DOHH2 (cell line): ENCODE data around the gene SCN4A.
"Not testable (repeated sequence)": the region's sequence is repeated elsewhere in the genome, so short reads cannot be mapped to it uniquely, and the experiment has no call there.

Experiments
- H3F3A ChIP-seq: fragments of 200-600 bp; sonication (generic), shearing (Covaris generic); 2 replicates; pipeline ENCODE4 v1.6.0; 2016; ENCODE audit warnings: antibody characterized with exemption, mild to moderate bottlenecking; ENCODE audit not compliant: control insufficient read depth, insufficient read depth
- H3K27ac ChIP-seq: fragments of 200-600 bp; sonication (generic); 2 replicates; pipeline ENCODE4 v1.5.1; 2014; ENCODE audit warnings: low read depth, mild to moderate bottlenecking, low read length, moderate library complexity
- H3K27me3 ChIP-seq: fragments of 200-600 bp; sonication (generic); 2 replicates; pipeline ENCODE4 v1.6.1; 2014; ENCODE audit warnings: mild to moderate bottlenecking, low read length, mixed read lengths; ENCODE audit not compliant: control insufficient read depth
- H3K36me3 ChIP-seq: fragments of 200-600 bp; sonication (generic); 2 replicates; pipeline ENCODE4 v1.6.1; 2014; ENCODE audit warnings: mild to moderate bottlenecking, low read length, moderate library complexity, mixed read lengths; ENCODE audit not compliant: control insufficient read depth
- H3K4me1 ChIP-seq: fragments of 200-600 bp; sonication (generic); 2 replicates; pipeline ENCODE4 v1.6.1; 2014; ENCODE audit warnings: mild to moderate bottlenecking, low read length, mixed read lengths; ENCODE audit not compliant: control insufficient read depth
- H3K4me2 ChIP-seq: fragments of 200-600 bp; sonication (generic); 2 replicates; pipeline ENCODE4 v1.6.0; 2014; ENCODE audit warnings: mild to moderate bottlenecking, low read length, moderate library complexity
- H3K4me3 ChIP-seq: fragments of 200-600 bp; sonication (generic); 2 replicates; pipeline ENCODE4 v1.5.1; 2014; ENCODE audit warnings: mild to moderate bottlenecking, low read length, mixed read lengths
- H3K79me2 ChIP-seq: fragments of 200-600 bp; sonication (generic); 2 replicates; pipeline ENCODE4 v1.6.1; 2014; ENCODE audit warnings: mild to moderate bottlenecking, low read length, mixed read lengths; ENCODE audit not compliant: control insufficient read depth
- H3K9me2 ChIP-seq: fragments of 200-600 bp; sonication (generic); replicated peaks from 2 replicates; pipeline ENCODE4 v1.6.1; 2014; ENCODE audit warnings: mild to moderate bottlenecking, low read length, mixed read lengths; ENCODE audit not compliant: control insufficient read depth
- H3K9me3 ChIP-seq: fragments of 200-600 bp; sonication (generic); 2 replicates; pipeline ENCODE4 v1.6.1; 2014; ENCODE audit warnings: antibody characterized with exemption, low read length, mixed read lengths; ENCODE audit not compliant: control insufficient read depth, insufficient read depth
- H4K20me1 ChIP-seq: fragments of 200-600 bp; sonication (generic); 2 replicates; pipeline ENCODE4 v1.6.0; 2014; ENCODE audit warnings: low read depth, mild to moderate bottlenecking, antibody characterized with exemption, low read length, moderate library complexity; ENCODE audit not compliant: control insufficient read depth, insufficient read depth
- EZH2phosphoT487 ChIP-seq: fragments of 200-600 bp; sonication (generic); IDR thresholded peaks from 2 replicates; pipeline ENCODE4 v1.6.1; 2017; ENCODE audit warnings: borderline replicate concordance, mild to moderate bottlenecking, antibody characterized with exemption, low read length, moderate library complexity, mixed read lengths
- TF ChIP-seq, protein P1 (sequence below): fragments of 200-600 bp; sonication (generic); IDR thresholded peaks from one replicate; pipeline ENCODE4 v1.5.1; 2014; ENCODE audit warnings: antibody characterized with exemption, mild to moderate bottlenecking, low read depth, low read length; ENCODE audit not compliant: poor library complexity, severe bottlenecking

The SCN4A gene

GRCh38 chr17:63984651-63985386, 12.1 kb upstream of the SCN4A start:
- no peaks in the 10 kb centered on the region for H3K36me3 ChIP-seq
- no peak overlapping the region for H3K27ac ChIP-seq
- H3K79me2 ChIP-seq = no peaks in the 10 kb centered on the region
- no peaks in the 10 kb centered on the region for H3K4me1 ChIP-seq
- H3K9me3 ChIP-seq = peaks cover 14% of the 10 kb centered on the region; the same call in 1 of the 2 replicates
- TF ChIP-seq, protein P1, sequence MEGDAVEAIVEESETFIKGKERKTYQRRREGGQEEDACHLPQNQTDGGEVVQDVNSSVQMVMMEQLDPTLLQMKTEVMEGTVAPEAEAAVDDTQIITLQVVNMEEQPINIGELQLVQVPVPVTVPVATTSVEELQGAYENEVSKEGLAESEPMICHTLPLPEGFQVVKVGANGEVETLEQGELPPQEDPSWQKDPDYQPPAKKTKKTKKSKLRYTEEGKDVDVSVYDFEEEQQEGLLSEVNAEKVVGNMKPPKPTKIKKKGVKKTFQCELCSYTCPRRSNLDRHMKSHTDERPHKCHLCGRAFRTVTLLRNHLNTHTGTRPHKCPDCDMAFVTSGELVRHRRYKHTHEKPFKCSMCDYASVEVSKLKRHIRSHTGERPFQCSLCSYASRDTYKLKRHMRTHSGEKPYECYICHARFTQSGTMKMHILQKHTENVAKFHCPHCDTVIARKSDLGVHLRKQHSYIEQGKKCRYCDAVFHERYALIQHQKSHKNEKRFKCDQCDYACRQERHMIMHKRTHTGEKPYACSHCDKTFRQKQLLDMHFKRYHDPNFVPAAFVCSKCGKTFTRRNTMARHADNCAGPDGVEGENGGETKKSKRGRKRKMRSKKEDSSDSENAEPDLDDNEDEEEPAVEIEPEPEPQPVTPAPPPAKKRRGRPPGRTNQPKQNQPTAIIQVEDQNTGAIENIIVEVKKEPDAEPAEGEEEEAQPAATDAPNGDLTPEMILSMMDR = no peak
- no peak for TF ChIP-seq EZH2phosphoT487
- H3K27me3 ChIP-seq = no peaks in the 10 kb centered on the region
- H3K4me3 ChIP-seq = no peak overlapping the region
- H3K9me2 ChIP-seq = no peaks in the 10 kb centered on the region
- no peak overlapping the region for H3K4me2 ChIP-seq
- no peaks in the 10 kb centered on the region for H4K20me1 ChIP-seq
- no peaks in the 10 kb centered on the region for H3F3A ChIP-seq

DNA sequence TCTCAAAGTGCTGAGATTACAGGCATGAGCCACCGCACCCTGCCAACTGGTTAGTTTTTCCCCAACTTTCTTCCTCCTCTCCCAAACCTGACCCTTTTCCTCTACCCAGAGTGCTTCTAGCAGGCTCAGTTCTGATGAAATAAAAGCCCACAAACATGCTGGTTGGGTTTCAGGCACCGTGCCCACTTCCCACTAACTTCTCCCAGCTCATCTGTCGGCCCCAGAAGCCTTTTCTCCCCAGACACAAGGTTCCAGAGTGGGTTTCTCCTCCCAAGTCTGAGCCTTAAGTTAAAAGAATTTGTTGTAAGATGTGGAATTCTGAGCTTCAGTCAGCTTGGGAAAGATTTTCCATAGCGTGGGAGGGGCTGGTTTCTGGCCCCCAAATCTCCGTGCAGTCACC, 11.5 kb upstream of the SCN4A start:
- no peak overlapping the region for H3K27ac ChIP-seq

DNA sequence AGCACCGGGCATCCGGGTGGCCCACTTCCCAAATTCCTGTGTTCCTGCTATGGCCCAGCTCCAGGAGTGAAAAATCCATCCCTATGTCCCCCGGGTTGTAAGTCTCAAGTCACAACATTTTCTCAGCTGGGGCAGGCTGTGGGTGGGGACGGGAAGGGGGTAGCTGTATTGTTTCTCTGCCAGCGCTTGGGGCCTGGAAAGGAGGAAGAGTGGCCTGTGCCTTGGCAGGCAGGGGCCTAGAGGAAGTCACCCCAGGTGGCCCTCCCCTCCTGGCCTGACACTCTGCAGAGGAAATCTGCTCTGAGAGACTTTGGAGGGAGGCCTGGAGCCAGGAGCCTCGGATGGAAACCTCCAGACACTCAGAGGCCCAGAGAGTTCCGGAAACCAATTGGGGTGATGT, 10.6 kb upstream of the SCN4A start:
- no peak overlapping the region for H3K4me2 ChIP-seq
- no peaks in the 10 kb centered on the region for H3K4me1 ChIP-seq
- H3K4me3 ChIP-seq = no peak overlapping the region
- H3F3A ChIP-seq = no peaks in the 10 kb centered on the region
- H3K79me2 ChIP-seq = no peaks in the 10 kb centered on the region
- H3K9me3 ChIP-seq = peaks cover 14% of the 10 kb centered on the region; the same call in 1 of the 2 replicates
- H4K20me1 ChIP-seq = no peaks in the 10 kb centered on the region
- H3K9me2 ChIP-seq = no peaks in the 10 kb centered on the region
- H3K27ac ChIP-seq = no peak overlapping the region
- H3K27me3 ChIP-seq = peaks cover 5% of the 10 kb centered on the region; the same call in 1 of the 2 replicates
- TF ChIP-seq, protein P1 = no peak
- TF ChIP-seq EZH2phosphoT487 = no peak
- no peaks in the 10 kb centered on the region for H3K36me3 ChIP-seq

More for the DNA sequence above, 11.5 kb upstream of the SCN4A start:
- H3K4me1 ChIP-seq = no peaks in the 10 kb centered on the region
- no peak for TF ChIP-seq EZH2phosphoT487
- TF ChIP-seq, protein P1 = no peak
- no peak overlapping the region for H3K4me2 ChIP-seq
- no peaks in the 10 kb centered on the region for H3K36me3 ChIP-seq
- H3K9me2 ChIP-seq = no peaks in the 10 kb centered on the region
- H3K9me3 ChIP-seq = peaks cover 14% of the 10 kb centered on the region; the same call in 1 of the 2 replicates
- no peak overlapping the region for H3K4me3 ChIP-seq
- no peaks in the 10 kb centered on the region for H3K79me2 ChIP-seq
- no peaks in the 10 kb centered on the region for H3F3A ChIP-seq
- no peaks in the 10 kb centered on the region for H3K27me3 ChIP-seq
- no peaks in the 10 kb centered on the region for H4K20me1 ChIP-seq

DNA sequence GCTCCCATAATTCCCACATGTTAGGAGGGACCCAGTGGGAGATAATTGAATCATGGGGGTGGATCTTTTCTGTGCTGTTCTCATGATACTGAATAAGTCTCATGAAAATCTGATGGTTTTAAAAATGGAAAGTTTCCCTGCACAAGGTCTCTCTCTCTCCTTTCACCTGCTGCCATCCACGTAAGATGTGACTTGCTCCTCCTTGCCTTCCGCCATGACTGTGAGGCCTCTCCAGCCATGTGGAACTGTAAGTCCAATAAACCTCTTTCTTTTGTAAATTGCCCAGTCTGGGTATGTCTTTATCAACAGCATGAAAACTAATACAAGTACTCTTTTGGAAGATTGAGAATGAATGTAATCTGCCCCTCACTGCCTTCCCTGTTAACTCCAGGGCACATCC, 9.9 kb upstream of the SCN4A start:
- not testable (repeated sequence) for H3K4me2 ChIP-seq, H3K79me2 ChIP-seq, H3K4me3 ChIP-seq, H3K9me2 ChIP-seq, H3F3A ChIP-seq, H3K4me1 ChIP-seq, H3K36me3 ChIP-seq, H3K27me3 ChIP-seq, H3K27ac ChIP-seq, H4K20me1 ChIP-seq
- peaks cover 14% of the 10 kb centered on the region; the same call in 1 of the 2 replicates for H3K9me3 ChIP-seq
